GM23248 (cell line): ENCODE data around the gene MTRF1L.
"Not testable (repeated sequence)": the region's sequence is repeated elsewhere in the genome, so short reads cannot be mapped to it uniquely, and the experiment has no call there.

Experiments
- EZH2 ChIP-seq: fragments of 200-600 bp; sonication (generic); IDR thresholded peaks from 2 replicates; pipeline ENCODE4 v1.6.1; 2018; ENCODE audit warnings: antibody characterized with exemption, mild to moderate bottlenecking; ENCODE audit not compliant: insufficient read depth, poor library complexity, severe bottlenecking
- EZH2phosphoT487 ChIP-seq: fragments of 200-600 bp; sonication (generic); IDR thresholded peaks from 2 replicates; pipeline ENCODE4 v1.6.1; 2018; ENCODE audit warnings: antibody characterized with exemption, moderate library complexity, mild to moderate bottlenecking, low read depth; ENCODE audit not compliant: insufficient read depth

DNA sequence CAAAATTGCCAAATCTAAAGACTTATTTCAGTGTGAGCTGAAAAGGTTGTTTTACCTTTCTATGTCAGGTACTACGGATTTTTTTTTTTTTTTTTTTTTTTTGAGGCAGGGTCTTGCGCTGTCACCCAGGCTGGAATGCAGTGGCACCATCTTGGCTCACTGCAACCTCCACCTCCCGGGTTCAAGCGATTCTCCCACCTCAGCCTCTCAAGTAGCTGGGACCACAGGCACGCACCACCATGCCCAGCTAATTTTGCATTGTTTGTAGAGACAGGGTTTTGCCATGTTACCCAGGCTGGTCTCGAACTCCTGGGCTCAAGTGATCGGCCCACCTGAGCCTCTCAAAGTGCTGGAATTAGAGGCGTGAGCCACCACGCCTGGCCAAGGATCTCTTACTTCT is 1.7 kb downstream of the MTRF1L start:
- TF ChIP-seq EZH2phosphoT487, EZH2: not testable (repeated sequence)
